GM12878 (cell line): ENCODE results near the gene NUP205. TPM values are rescaled to one million over a fixed set of nuclear protein-coding genes. Genes with fewer than 3 reads are reported as not detected.

Source experiments
- ATAC-seq: fragments of 200-7000 bp; cut with Tn5 transposase; 3 replicates; pipeline ENCODE4 v1.9.1; 2020; ENCODE audit warnings: mild to moderate bottlenecking, moderate library complexity
- BruUV-seq: library from RNA; stranded (reverse); fragments of 400-500 nt; replicated peaks from 2 replicates; lab custom pipeline; 2021; lab: Mats Ljungman, UMichigan
- CTCF ChIA-PET: fragments of 300-600 bp; sonication (Branson Sonifier 250); formaldehyde crosslinking; extraction: SDS; loops from one replicate; lab custom pipeline; 2021; ENCODE audit warnings: inconsistent platforms; lab: Yijun Ruan, JAX
- POLR2A ChIA-PET: fragments of 350-600 bp; formaldehyde crosslinking; extraction: SDS; loops from one replicate; lab custom pipeline; 2021; ENCODE audit warnings: inconsistent platforms; lab: Charles Lee
- RAD21 ChIA-PET: fragments of 300-600 bp; sonication (Branson Sonifier 250); formaldehyde crosslinking; loops from one replicate; lab custom pipeline; 2023; ENCODE audit warnings: antibody characterized with exemption; ENCODE audit not compliant: unreplicated experiment; lab: Charles Lee
- SMC1A ChIA-PET: fragments of 300-600 bp; sonication (Branson Sonifier 250); formaldehyde crosslinking; loops from one replicate; lab custom pipeline; 2023; ENCODE audit not compliant: unreplicated experiment, uncharacterized antibody; lab: Charles Lee
- DNase-seq: peaks from one replicate; pipeline ENCODE4 v3.0.0-alpha.2; 2011; ENCODE audit warnings: low read depth, low spot score
- FAIRE-seq: peaks from 3 replicates; lab custom pipeline; 2011; peaks lifted over from hg19 to GRCh38; lab: Jason Lieb, UNC
- H2AFZ ChIP-seq: 2 replicates; pipeline ENCODE4 v1.6.0; 2011; ENCODE audit warnings: low read depth, low read length, control low read depth; ENCODE audit not compliant: control insufficient read depth
- H3K27ac ChIP-seq: 2 replicates; pipeline ENCODE4 v1.5.1; 2011; ENCODE audit warnings: control low read depth; ENCODE audit not compliant: control insufficient read depth, insufficient read depth
- H3K27me3 ChIP-seq, 2 experiments: replicated peaks in 1 of 2; 2 replicates each; pipeline versions ENCODE4 v1.6.0 to v1.6.1; 2011; ENCODE audit warnings: low read length in 1 of 2; ENCODE audit not compliant: control insufficient read depth in 2 of 2, insufficient read depth in 2 of 2
- H3K36me3 ChIP-seq, 2 experiments: 2 replicates each; pipeline ENCODE4 v1.5.1; 2011; ENCODE audit warnings: low read length in 1 of 2; ENCODE audit not compliant: control insufficient read depth in 2 of 2, insufficient read depth in 2 of 2
- H3K4me1 ChIP-seq: 2 replicates; pipeline ENCODE4 v1.6.1; 2011; ENCODE audit warnings: mild to moderate bottlenecking, low read length, moderate library complexity, mixed read lengths; ENCODE audit not compliant: control insufficient read depth, insufficient read depth
- H3K4me2 ChIP-seq: 2 replicates; pipeline ENCODE4 v1.6.0; 2011; ENCODE audit warnings: control low read depth; ENCODE audit not compliant: control insufficient read depth, insufficient read depth
- H3K4me3 ChIP-seq: fragments of 200-600 bp; sonication (generic); 2 replicates; pipeline ENCODE4 v1.5.1; 2016
- H3K79me2 ChIP-seq: 2 replicates; pipeline ENCODE4 v1.6.0; 2011; ENCODE audit warnings: low read length; ENCODE audit not compliant: control insufficient read depth, insufficient read depth
- H3K9ac ChIP-seq: 2 replicates; pipeline ENCODE4 v1.8.0; 2011; ENCODE audit warnings: low read length, control low read depth, mixed read lengths; ENCODE audit not compliant: control insufficient read depth, insufficient read depth
- H3K9me3 ChIP-seq: replicated peaks from 3 replicates; pipeline ENCODE4 v1.5.1; 2011; ENCODE audit warnings: mild to moderate bottlenecking, low read length; ENCODE audit not compliant: control insufficient read depth, insufficient read depth
- H4K20me1 ChIP-seq: 2 replicates; pipeline ENCODE4 v1.6.0; 2011; ENCODE audit not compliant: control insufficient read depth, insufficient read depth
- ATF7 ChIP-seq: fragments of 450-650 bp; IDR thresholded peaks from 2 replicates; pipeline ENCODE4 v1.6.1; 2016; ENCODE audit warnings: low read depth, mild to moderate bottlenecking
- BCL11A ChIP-seq: IDR thresholded peaks from 2 replicates; pipeline ENCODE4 v1.6.1; 2011; ENCODE audit warnings: low read depth, low read length
- EGR1 ChIP-seq, 2 experiments: IDR thresholded peaks; 1 replicate in 1 of 2; 2 replicates in 1 of 2; pipeline ENCODE4 v1.6.1; 2011 to 2012; ENCODE audit warnings: low read depth in 2 of 2, low read length in 2 of 2, borderline replicate concordance in 1 of 2, mild to moderate bottlenecking in 1 of 2, moderate library complexity in 1 of 2
- LARP7 ChIP-seq: fragments of 450-650 bp; IDR thresholded peaks from 2 replicates; pipeline ENCODE4 v1.6.1; 2017; ENCODE audit warnings: mild to moderate bottlenecking
- MTA2 ChIP-seq: fragments of 450-650 bp; IDR thresholded peaks from 2 replicates; pipeline ENCODE4 v1.6.1; 2016; ENCODE audit warnings: low read depth, mild to moderate bottlenecking, moderate library complexity
- MYB ChIP-seq: fragments of 150-350 bp; IDR thresholded peaks from 2 replicates; pipeline ENCODE4 v1.6.1; 2014; ENCODE audit warnings: mild to moderate bottlenecking, low read depth, low read length, borderline replicate concordance
- NBN ChIP-seq: fragments of 450-650 bp; IDR thresholded peaks from 2 replicates; pipeline ENCODE4 v1.6.1; 2016
- NFYA ChIP-seq: IDR thresholded peaks from 2 replicates; pipeline ENCODE4 v1.6.1; 2011; ENCODE audit warnings: low read depth, mild to moderate bottlenecking, low read length, improper control_type of control experiment, borderline replicate concordance
- NFYB ChIP-seq: IDR thresholded peaks from 2 replicates; pipeline ENCODE4 v1.6.1; 2011; ENCODE audit warnings: low read depth, mild to moderate bottlenecking, low read length, improper control_type of control experiment, moderate library complexity; ENCODE audit not compliant: insufficient read depth
- RUNX3 ChIP-seq: IDR thresholded peaks from 2 replicates; pipeline ENCODE4 v1.6.1; 2012; ENCODE audit warnings: low read length, inconsistent platforms
- SUZ12 ChIP-seq: fragments of 200-600 bp; sonication (generic); IDR thresholded peaks from one replicate; pipeline ENCODE4 v1.6.1; 2018; ENCODE audit warnings: antibody characterized with exemption, mild to moderate bottlenecking; ENCODE audit not compliant: unreplicated experiment
- ZNF24 ChIP-seq: fragments of 450-650 bp; IDR thresholded peaks from 2 replicates; pipeline ENCODE4 v1.6.1; 2017; ENCODE audit warnings: antibody characterized with exemption, mild to moderate bottlenecking
- WGBS: methylation state at CpG from one replicate; pipeline ENCODE4 v1.1.6; 2016; ENCODE audit warnings: low lambda C conversion rate; ENCODE audit not compliant: insufficient replicate concordance, insufficient coverage; ENCODE audit errors: missing lambda C conversion rate; 5-methylcytosine and 5-hydroxymethylcytosine counted together
- in situ Hi-C: fragments of 300-500 bp; cut with MboI; formaldehyde crosslinking; loops from 9 replicates; pipeline ENCODE4 v1.14.3; 2018; ENCODE audit warnings: mixed read lengths
- intact Hi-C: fragments of 100-400 bp; cut with micrococcal nuclease; formaldehyde crosslinking; loops from one replicate; pipeline ENCODE4 v1.14.2; 2022; ENCODE audit not compliant: unreplicated experiment
- polyA plus RNA-seq, 11 experiments: library from polyadenylated mRNA; depleted of rRNA in 4 of 11; unstranded in 6 of 11; stranded (reverse) in 5 of 11; fragments of >200 nt; fragmentation: Nextera tagmentation in 4 of 11; fragmentation: Illumina TruSeq in 1 of 11; extraction: Ambion mirVana in 4 of 11; extraction: Trizol in 1 of 11; gene quantifications; 1 replicate in 1 of 11; 2 replicates in 10 of 11; pipeline versions ENCODE4 v1.2.1 to v1.2.3, GENCODE V29; 2011 to 2016; ENCODE audit warnings: inconsistent platforms in 2 of 11, missing spikeins in 2 of 11, low read depth in 1 of 11
- total RNA-seq, 4 experiments: library from RNA; depleted of rRNA in 3 of 4; stranded (reverse); fragments of >200 nt in 3 of 4; fragmentation: Illumina TruSeq in 1 of 4; extraction: Trizol in 1 of 4; gene quantifications; 2 replicates each; pipeline versions ENCODE4 v1.2.1 to v1.2.3, GENCODE V29; 2013 to 2021
- TF ChIP-seq, protein P1 (sequence below): IDR thresholded peaks from 2 replicates; pipeline ENCODE4 v1.6.1; 2012; ENCODE audit warnings: mild to moderate bottlenecking, low read depth, low read length
- TF ChIP-seq, protein P2 (sequence below): IDR thresholded peaks from 2 replicates; pipeline ENCODE4 v1.6.1; 2012; ENCODE audit warnings: low read depth, low read length, improper control_type of control experiment
- TF ChIP-seq, protein P3 (sequence below): IDR thresholded peaks from 2 replicates; pipeline ENCODE4 v1.6.1; 2011; ENCODE audit warnings: borderline replicate concordance, low read depth, mild to moderate bottlenecking, moderate library complexity, mixed read lengths, low read length; ENCODE audit not compliant: insufficient read depth; ENCODE audit errors: extremely low read length

The NUP205 gene
- total and polyA plus RNA-seq, 10 of the 15 experiments (the other 5 are each of a cell fraction or from before 2014, with no cell fraction given): 41.4 to 110 (median 85.9) TPM

DNA sequence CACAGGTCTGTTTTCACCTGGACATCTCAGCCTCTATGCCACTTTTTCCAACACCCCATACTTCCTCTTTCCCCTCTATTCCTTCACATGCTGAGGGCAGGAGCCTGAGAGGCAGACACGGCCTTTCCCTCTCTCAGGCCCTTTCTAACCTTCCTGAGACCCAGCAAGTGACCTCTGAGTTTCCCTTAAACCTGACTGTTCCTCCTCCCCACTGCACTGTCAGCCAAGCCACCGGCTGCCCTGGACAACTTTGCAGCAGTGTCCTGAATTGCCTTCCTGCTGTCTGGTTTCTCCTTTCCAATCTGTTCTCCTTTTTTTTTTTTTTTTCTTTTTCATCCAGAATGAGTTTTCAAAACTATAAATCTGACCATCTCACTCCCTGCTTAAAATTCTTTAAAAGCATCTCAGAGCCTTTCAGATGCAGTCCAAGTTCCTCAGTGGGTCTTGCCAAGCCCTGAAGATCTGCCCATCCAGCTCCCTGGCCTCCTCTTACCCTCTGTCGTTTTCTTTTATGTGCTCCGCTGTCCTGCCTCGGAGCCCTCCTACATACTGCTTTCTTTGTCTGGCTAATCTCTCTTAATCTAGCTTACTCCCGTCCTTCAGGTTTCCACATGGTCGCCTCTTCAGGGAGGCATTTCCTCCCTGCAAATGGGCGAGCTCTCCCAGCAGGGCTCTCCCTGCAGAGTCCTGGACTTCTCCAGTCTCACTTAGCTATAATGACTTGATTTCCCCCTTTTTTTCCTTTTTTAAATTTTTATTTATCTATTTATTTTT, 139.7 kb downstream of the NUP205 start:
- no peak for FAIRE-seq
- DNase-seq: no peak
- Histone ChIP-seq H3K9ac (no peak overlapping the region), H3K4me1 (no peaks in the 10 kb centered on the region), H3K27me3 (no peaks in the 10 kb centered on the region), H4K20me1 (no peaks in the 10 kb centered on the region), H3K4me2 (no peak overlapping the region), H3K36me3 (no peaks in the 10 kb centered on the region), H3K4me3 (no peak overlapping the region), H3K79me2 (no peaks in the 10 kb centered on the region), H3K9me3 (no peaks in the 10 kb centered on the region), H2AFZ (no peak overlapping the region), H3K27ac (no peak overlapping the region)
- no peak for TF ChIP-seq EGR1 (IDR thresholded peaks at IDR 0.05; ENCODE audit: borderline replicate concordance in 1 of 2, low read depth in 2 of 2, low read length in 2 of 2)
- TF ChIP-seq NFYB: no peak
- TF ChIP-seq NFYA: no peak
- TF ChIP-seq, protein P1, sequence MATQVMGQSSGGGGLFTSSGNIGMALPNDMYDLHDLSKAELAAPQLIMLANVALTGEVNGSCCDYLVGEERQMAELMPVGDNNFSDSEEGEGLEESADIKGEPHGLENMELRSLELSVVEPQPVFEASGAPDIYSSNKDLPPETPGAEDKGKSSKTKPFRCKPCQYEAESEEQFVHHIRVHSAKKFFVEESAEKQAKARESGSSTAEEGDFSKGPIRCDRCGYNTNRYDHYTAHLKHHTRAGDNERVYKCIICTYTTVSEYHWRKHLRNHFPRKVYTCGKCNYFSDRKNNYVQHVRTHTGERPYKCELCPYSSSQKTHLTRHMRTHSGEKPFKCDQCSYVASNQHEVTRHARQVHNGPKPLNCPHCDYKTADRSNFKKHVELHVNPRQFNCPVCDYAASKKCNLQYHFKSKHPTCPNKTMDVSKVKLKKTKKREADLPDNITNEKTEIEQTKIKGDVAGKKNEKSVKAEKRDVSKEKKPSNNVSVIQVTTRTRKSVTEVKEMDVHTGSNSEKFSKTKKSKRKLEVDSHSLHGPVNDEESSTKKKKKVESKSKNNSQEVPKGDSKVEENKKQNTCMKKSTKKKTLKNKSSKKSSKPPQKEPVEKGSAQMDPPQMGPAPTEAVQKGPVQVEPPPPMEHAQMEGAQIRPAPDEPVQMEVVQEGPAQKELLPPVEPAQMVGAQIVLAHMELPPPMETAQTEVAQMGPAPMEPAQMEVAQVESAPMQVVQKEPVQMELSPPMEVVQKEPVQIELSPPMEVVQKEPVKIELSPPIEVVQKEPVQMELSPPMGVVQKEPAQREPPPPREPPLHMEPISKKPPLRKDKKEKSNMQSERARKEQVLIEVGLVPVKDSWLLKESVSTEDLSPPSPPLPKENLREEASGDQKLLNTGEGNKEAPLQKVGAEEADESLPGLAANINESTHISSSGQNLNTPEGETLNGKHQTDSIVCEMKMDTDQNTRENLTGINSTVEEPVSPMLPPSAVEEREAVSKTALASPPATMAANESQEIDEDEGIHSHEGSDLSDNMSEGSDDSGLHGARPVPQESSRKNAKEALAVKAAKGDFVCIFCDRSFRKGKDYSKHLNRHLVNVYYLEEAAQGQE: no peak
- TF ChIP-seq ZNF24: no peak
- TF ChIP-seq NBN: no peak
- TF ChIP-seq, protein P2, sequence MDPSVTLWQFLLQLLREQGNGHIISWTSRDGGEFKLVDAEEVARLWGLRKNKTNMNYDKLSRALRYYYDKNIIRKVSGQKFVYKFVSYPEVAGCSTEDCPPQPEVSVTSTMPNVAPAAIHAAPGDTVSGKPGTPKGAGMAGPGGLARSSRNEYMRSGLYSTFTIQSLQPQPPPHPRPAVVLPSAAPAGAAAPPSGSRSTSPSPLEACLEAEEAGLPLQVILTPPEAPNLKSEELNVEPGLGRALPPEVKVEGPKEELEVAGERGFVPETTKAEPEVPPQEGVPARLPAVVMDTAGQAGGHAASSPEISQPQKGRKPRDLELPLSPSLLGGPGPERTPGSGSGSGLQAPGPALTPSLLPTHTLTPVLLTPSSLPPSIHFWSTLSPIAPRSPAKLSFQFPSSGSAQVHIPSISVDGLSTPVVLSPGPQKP: no peak
- no peak for TF ChIP-seq MYB
- TF ChIP-seq LARP7: no peak
- no peak for TF ChIP-seq RUNX3
- TF ChIP-seq, protein P3, sequence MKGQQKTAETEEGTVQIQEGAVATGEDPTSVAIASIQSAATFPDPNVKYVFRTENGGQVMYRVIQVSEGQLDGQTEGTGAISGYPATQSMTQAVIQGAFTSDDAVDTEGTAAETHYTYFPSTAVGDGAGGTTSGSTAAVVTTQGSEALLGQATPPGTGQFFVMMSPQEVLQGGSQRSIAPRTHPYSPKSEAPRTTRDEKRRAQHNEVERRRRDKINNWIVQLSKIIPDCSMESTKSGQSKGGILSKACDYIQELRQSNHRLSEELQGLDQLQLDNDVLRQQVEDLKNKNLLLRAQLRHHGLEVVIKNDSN: no peak
- TF ChIP-seq BCL11A: no peak
- no peak for TF ChIP-seq MTA2
- TF ChIP-seq SUZ12: no peak
- TF ChIP-seq ATF7: no peak
- WGBS: 52% methylated on average over 8 of the region's 8 CpGs
- no peak for ATAC-seq
- intact Hi-C loops: no loop called here
- ChIA-PET POLR2A (no interaction called here), RAD21 (no interaction called here), SMC1A (interaction anchor here (1.4 kb wide), 1 partner anchor 15 kb away, joined by 3 read pairs; no protein-coding TSS in a partner anchor), CTCF (interaction anchor here (1.1 kb wide), 1 partner anchor 12 kb away, joined by 3 read pairs; no protein-coding TSS in a partner anchor)
- no TSS peak for BruUV-seq
- in situ Hi-C loops: no loop called here
